BLaER1 treated with 17β-estradiol and CSF1 and Interleukin-3, amounts not matched to agents 10 nM and 100 nM (cell line): ENCODE data around the gene CDH4.

ENCODE experiments used
- H3K27ac ChIP-seq, 11 experiments: shearing (Covaris generic); formaldehyde crosslinking; 2 replicates each; pipeline ENCODE4 v1.8.1; 2022
- H3K27me3 ChIP-seq, 11 experiments: shearing (Covaris generic); formaldehyde crosslinking; 2 replicates each; pipeline ENCODE4 v1.8.1; 2022
- H3K36me3 ChIP-seq, 11 experiments: shearing (Covaris generic); formaldehyde crosslinking; 2 replicates each; pipeline ENCODE4 v1.8.1; 2022
- H3K4me1 ChIP-seq, 10 experiments: shearing (Covaris generic); formaldehyde crosslinking; 2 replicates each; pipeline ENCODE4 v1.8.1; 2022
- H3K4me2 ChIP-seq, 11 experiments: shearing (Covaris generic); formaldehyde crosslinking; 2 replicates each; pipeline ENCODE4 v1.8.1; 2022
- H3K4me3 ChIP-seq, 10 experiments: shearing (Covaris generic); formaldehyde crosslinking; 2 replicates each; pipeline ENCODE4 v1.8.1; 2022
- H3K9ac ChIP-seq, 11 experiments: shearing (Covaris generic); formaldehyde crosslinking; 2 replicates each; pipeline ENCODE4 v1.8.1; 2022
- H3K9me3 ChIP-seq, 11 experiments: shearing (Covaris generic); formaldehyde crosslinking; replicated peaks in 1 of 11; 2 replicates each; pipeline ENCODE4 v1.8.1; 2022
- H4K20me1 ChIP-seq, 11 experiments: shearing (Covaris generic); formaldehyde crosslinking; 2 replicates each; pipeline ENCODE4 v1.8.1; 2022
- Cebpa-rat ChIP-seq, 11 experiments: shearing (Covaris generic); IDR thresholded peaks; 2 replicates each; pipeline ENCODE4 v1.8.1; 2022

The CDH4 gene

DNA sequence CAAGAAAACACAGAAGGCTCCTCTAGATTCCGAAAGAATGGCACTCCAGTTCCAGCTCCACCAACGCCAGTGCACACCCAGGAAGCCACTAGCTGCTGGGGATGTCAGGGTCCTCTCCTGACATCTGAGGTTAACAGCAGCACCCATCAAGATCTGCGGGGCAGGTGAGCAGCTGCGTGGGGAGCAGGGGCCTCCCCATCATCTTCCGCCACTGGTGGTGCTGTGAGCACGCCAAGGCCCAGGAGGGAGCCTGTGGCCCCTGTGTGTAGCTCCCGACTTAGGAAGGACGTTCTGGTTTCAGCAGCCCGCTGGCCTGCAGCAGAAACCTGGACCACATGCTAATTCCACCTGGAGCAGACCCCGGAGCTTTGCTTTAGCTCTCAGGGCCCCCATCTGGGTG lies 427.4 kb downstream of the CDH4 start:
- Histone ChIP-seq H3K9ac (no peak overlapping the region), H3K27me3 (no peaks in the 10 kb centered on the region), H3K4me3 (no peak overlapping the region), H4K20me1 (peaks cover 0 to 7% (median 0%) of the 10 kb centered on the region in 11 experiments; a peak in 3 of 22 replicates), H3K27ac (no peak overlapping the region), H3K9me3 (no peaks in the 10 kb centered on the region), H3K4me1 (peaks cover 0 to 19% (median 10%) of the 10 kb centered on the region in 10 experiments; a peak in 13 of 20 replicates), H3K4me2 (peak overlapping the region in 2 of 11 experiments; percentile 59 to 63; a peak in 1 of 22 replicates), H3K36me3 (no peaks in the 10 kb centered on the region)
- no peak for TF ChIP-seq Cebpa-rat (IDR thresholded peaks at IDR 0.05)

DNA sequence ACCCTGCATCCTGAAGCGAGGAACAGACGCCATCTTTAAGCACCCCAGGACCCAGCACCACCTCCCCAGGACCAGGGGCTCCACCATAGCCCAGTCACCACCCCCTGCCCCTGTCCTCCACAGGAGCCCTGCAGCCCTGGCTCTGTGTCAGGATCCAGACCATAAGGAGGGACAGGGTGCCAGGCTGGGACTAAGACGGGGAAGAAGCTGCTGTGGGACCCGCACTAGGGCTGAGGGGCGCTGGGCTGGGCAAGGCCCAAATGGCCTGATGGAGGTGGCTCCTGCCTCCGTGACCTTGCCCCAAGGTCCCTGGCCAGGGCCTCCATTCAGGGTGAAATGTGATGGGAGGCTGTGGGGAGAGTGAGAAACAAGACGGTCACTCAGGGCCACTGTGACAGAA lies 428.0 kb downstream of the CDH4 start:
- no peaks in the 10 kb centered on the region for H3K27me3 ChIP-seq
- peak overlapping the region in 8 of 11 experiments; percentile 29 to 63 (median 42); a peak in 15 of 22 replicates for H3K4me2 ChIP-seq
- TF ChIP-seq Cebpa-rat (IDR thresholded peaks at IDR 0.05): no peak
- peaks cover 0 to 19% (median 10%) of the 10 kb centered on the region in 10 experiments; a peak in 13 of 20 replicates for H3K4me1 ChIP-seq
- no peak overlapping the region for H3K4me3 ChIP-seq
- H4K20me1 ChIP-seq: peaks cover 0 to 9% (median 0%) of the 10 kb centered on the region in 11 experiments; a peak in 3 of 22 replicates
- H3K36me3 ChIP-seq: no peaks in the 10 kb centered on the region
- no peak overlapping the region for H3K9ac ChIP-seq
- H3K27ac ChIP-seq: no peak overlapping the region
- no peaks in the 10 kb centered on the region for H3K9me3 ChIP-seq

DNA sequence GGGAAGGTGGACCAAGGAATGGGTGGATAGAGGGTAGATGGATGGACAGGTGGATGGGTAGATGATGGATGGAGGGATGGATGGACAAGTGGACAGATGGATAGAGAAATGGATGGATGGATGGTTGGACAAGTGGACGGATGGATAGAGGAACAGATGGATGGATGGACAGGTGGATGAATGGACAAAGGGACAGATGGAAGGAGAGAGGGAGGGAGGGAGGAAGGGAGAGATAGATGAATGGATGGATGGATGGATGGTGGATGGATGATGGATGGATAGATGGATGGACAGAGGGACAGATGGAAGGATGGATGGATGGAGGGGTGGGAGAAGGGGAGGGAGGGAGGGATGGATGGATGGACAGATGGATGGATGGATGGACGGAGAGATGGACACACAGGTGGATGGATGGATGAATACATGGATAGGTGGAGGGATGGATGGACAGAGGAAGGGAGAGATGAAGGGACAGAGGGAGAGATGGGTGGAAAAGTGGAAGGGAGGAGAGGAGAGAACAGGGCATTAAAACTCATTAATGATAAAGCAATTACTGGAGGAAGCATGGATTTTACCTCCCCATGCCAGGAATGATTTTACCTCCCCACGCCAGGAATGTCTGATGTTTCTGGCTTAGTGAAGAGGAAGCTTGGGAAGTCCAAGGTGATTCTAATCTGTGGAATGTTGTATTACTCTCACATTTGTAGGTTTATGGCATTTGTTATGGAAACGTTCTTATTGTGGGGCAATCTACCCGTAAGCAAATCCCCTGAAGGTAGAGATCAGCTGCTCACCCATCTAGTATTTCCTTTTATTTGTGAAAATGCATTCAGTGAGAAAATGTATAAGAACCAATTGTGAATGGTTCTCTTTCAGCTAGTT lies 430.3 kb downstream of the CDH4 start:
- Histone ChIP-seq H3K27ac (no peak overlapping the region), H3K9me3 (no peaks in the 10 kb centered on the region), H3K4me3 (no peak overlapping the region), H3K27me3 (no peaks in the 10 kb centered on the region), H4K20me1 (peaks cover 0 to 13% (median 0%) of the 10 kb centered on the region in 11 experiments; a peak in 3 of 22 replicates), H3K36me3 (no peaks in the 10 kb centered on the region), H3K4me1 (peaks cover 0 to 19% (median 11%) of the 10 kb centered on the region in 10 experiments; a peak in 13 of 20 replicates), H3K4me2 (no peak overlapping the region), H3K9ac (no peak overlapping the region)
- no peak for TF ChIP-seq Cebpa-rat (IDR thresholded peaks at IDR 0.05)

DNA sequence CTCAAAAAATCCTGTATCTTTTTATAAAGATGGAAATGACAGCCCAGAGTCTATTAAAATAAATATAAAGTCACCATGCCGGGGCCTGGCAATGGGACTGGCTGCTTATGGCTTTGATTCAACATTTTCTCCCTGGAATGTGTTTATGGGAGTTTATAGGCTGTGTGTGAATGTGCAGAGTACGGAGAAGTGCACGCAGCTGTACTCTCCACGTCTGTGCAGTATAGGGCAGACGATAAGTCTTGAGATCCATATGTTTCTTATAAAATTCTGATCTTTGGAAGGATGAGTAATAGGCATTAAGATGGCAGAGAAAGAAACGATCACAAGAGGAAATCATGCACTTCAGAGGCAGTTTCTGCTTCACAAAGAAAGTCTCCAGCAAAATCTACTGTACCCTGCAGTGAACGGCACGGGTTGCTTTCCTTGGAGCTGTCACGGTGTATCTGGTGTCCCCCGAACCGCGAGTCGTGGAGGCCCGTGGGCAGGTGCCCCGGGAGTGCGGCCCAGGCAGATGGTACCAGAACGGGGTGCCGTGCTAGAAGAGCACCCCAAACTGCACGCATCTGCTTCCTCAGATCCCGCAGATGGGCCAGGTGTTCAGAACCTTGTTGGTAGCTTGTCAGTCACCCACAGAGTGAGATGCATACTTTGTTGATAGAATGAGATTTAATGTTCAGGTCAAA lies 431.1 kb downstream of the CDH4 start:
- Histone ChIP-seq H3K4me2 (no peak overlapping the region), H3K27ac (no peak overlapping the region), H4K20me1 (peaks cover 0 to 13% (median 0%) of the 10 kb centered on the region in 11 experiments; a peak in 3 of 22 replicates), H3K9me3 (no peaks in the 10 kb centered on the region), H3K36me3 (no peaks in the 10 kb centered on the region), H3K9ac (no peak overlapping the region), H3K4me1 (peaks cover 0 to 26% (median 13%) of the 10 kb centered on the region in 10 experiments; a peak in 13 of 20 replicates), H3K27me3 (no peaks in the 10 kb centered on the region), H3K4me3 (no peak overlapping the region)
- TF ChIP-seq Cebpa-rat (IDR thresholded peaks at IDR 0.05): no peak

DNA sequence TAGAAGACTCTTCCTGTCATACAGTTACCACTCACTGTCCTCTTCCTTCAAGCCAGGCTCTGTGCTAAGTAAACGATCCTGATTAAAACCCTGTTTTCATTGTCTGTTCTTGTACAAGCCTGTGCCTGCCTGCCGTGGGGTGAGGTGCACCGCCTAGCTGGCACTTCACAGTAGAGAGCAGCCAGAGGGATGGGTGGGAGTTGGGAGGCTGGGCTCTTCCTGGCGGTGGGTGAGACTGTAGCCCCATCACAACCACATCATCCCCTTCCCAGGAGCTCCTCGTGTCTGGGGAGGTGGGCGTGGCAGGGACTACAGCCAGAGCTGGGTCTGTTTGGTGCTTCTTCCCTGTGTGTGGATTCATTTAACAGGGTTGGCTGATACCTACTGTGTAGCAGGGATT lies 431.7 kb downstream of the CDH4 start:
- Histone ChIP-seq H3K4me2 (no peak overlapping the region), H3K36me3 (no peaks in the 10 kb centered on the region), H3K9ac (no peak overlapping the region), H3K27ac (no peak overlapping the region), H3K4me1 (peaks cover 0 to 26% (median 13%) of the 10 kb centered on the region in 10 experiments; a peak in 13 of 20 replicates), H3K9me3 (no peaks in the 10 kb centered on the region), H3K27me3 (no peaks in the 10 kb centered on the region), H4K20me1 (peaks cover 0 to 13% (median 0%) of the 10 kb centered on the region in 11 experiments; a peak in 3 of 22 replicates), H3K4me3 (no peak overlapping the region)
- no peak for TF ChIP-seq Cebpa-rat (IDR thresholded peaks at IDR 0.05)

DNA sequence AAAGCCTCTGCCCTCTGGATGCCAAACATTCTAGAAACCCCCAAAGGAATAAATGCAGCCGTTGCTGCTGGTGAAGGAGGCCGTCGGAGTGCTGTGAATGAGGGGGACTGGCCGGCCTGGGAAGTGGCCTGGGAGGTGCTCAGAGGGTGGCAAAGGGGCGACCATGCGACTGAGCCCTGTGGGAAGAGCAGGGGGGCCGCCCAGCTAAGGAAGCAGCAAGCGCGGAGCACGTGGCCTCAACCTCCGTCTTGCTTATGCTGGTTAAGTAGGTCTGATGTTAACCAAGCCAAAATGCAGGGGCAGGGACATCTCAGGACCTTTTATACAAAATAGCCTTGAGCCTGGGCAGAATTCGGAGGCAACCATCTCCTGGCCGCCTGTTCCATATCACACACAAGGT lies 432.1 kb downstream of the CDH4 start:
- Histone ChIP-seq H3K4me3 (no peak overlapping the region), H3K4me2 (no peak overlapping the region; a peak in 1 of 22 replicates), H3K9ac (no peak overlapping the region), H3K27ac (no peak overlapping the region), H3K9me3 (no peaks in the 10 kb centered on the region), H4K20me1 (peaks cover 0 to 13% (median 0%) of the 10 kb centered on the region in 11 experiments; a peak in 3 of 22 replicates), H3K36me3 (no peaks in the 10 kb centered on the region), H3K27me3 (no peaks in the 10 kb centered on the region), H3K4me1 (peaks cover 0 to 26% (median 13%) of the 10 kb centered on the region in 10 experiments; a peak in 13 of 20 replicates)
- no peak for TF ChIP-seq Cebpa-rat (IDR thresholded peaks at IDR 0.05)

- Histone ChIP-seq H3K9me3 (no peaks in the 10 kb centered on the region), H3K4me2 (no peak overlapping the region; a peak in 1 of 22 replicates), H3K4me1 (peaks cover 0 to 24% (median 13%) of the 10 kb centered on the region in 10 experiments; a peak in 13 of 20 replicates), H3K9ac (no peak overlapping the region), H3K36me3 (no peaks in the 10 kb centered on the region), H4K20me1 (peaks cover 0 to 13% (median 0%) of the 10 kb centered on the region in 11 experiments; a peak in 3 of 22 replicates), H3K27ac (no peak overlapping the region), H3K27me3 (no peaks in the 10 kb centered on the region), H3K4me3 (no peak overlapping the region)
- no peak for TF ChIP-seq Cebpa-rat (IDR thresholded peaks at IDR 0.05)
Observed at GRCh38 chr20:61684583-61685235, 432.6 kb downstream of the CDH4 start.

GRCh38 chr20:61685462-61685861 lies 433.4 kb downstream of the CDH4 start:
- Histone ChIP-seq H3K4me2 (no peak overlapping the region), H3K27ac (no peak overlapping the region), H4K20me1 (peaks cover 0 to 13% (median 0%) of the 10 kb centered on the region in 11 experiments; a peak in 4 of 22 replicates), H3K9me3 (no peaks in the 10 kb centered on the region), H3K9ac (no peak overlapping the region), H3K4me3 (no peak overlapping the region), H3K27me3 (no peaks in the 10 kb centered on the region), H3K4me1 (peaks cover 0 to 16% (median 6%) of the 10 kb centered on the region in 10 experiments; a peak in 13 of 20 replicates), H3K36me3 (no peaks in the 10 kb centered on the region)
- no peak for TF ChIP-seq Cebpa-rat (IDR thresholded peaks at IDR 0.05)
